Calu3 (cell line): ENCODE results near the gene KHNYN. TPM values are rescaled to one million over a fixed set of nuclear protein-coding genes. Genes with fewer than 3 reads are reported as not detected.

Experiments used
- BruUV-seq: library from RNA; stranded (reverse); fragments of 400-500 nt; replicated peaks from 2 replicates; lab custom pipeline; 2021; lab: Mats Ljungman, UMichigan
- CTCF ChIA-PET: fragments of 300-600 bp; sonication (Branson Sonifier 250); formaldehyde crosslinking; loops from one replicate; lab custom pipeline; 2022; ENCODE audit warnings: antibody characterized with exemption; lab: Charles Lee
- DNase-seq: peaks from one replicate; pipeline ENCODE4 v3.0.0; 2022
- H3K27ac Mint-ChIP-seq: one replicate; pipeline ENCODE4 v1.8.0; 2022; ENCODE audit warnings: mixed read lengths; ENCODE audit not compliant: unreplicated experiment
- H3K27me3 Mint-ChIP-seq: one replicate; pipeline ENCODE4 v1.8.0; 2022; ENCODE audit warnings: mixed read lengths; ENCODE audit not compliant: unreplicated experiment
- H3K36me3 Mint-ChIP-seq: one replicate; pipeline ENCODE4 v1.8.0; 2022; ENCODE audit warnings: mild to moderate bottlenecking, moderate library complexity, mixed read lengths; ENCODE audit not compliant: insufficient read depth, unreplicated experiment
- H3K4me1 Mint-ChIP-seq: one replicate; pipeline ENCODE4 v1.8.0; 2022; ENCODE audit warnings: mild to moderate bottlenecking, low read depth, mixed read lengths; ENCODE audit not compliant: unreplicated experiment
- H3K4me3 Mint-ChIP-seq: one replicate; pipeline ENCODE4 v1.8.0; 2022; ENCODE audit warnings: mild to moderate bottlenecking, low read depth, moderate library complexity, mixed read lengths; ENCODE audit not compliant: unreplicated experiment
- H3K9me3 Mint-ChIP-seq: one replicate; pipeline ENCODE4 v1.8.0; 2022; ENCODE audit warnings: low read depth, mixed read lengths; ENCODE audit not compliant: unreplicated experiment
- CTCF ChIP-seq: fragments of 200-600 bp; IDR thresholded peaks from one replicate; pipeline ENCODE4 v1.8.0; 2022; ENCODE audit warnings: antibody characterized with exemption; ENCODE audit not compliant: unreplicated experiment
- intact Hi-C: fragments of 100-400 bp; cut with micrococcal nuclease; formaldehyde crosslinking; loops from one replicate; pipeline ENCODE4 v1.10.0; 2022; ENCODE audit not compliant: unreplicated experiment
- total RNA-seq: library from RNA; stranded (reverse); gene quantifications from 2 replicates; pipeline ENCODE4 v1.2.3, GENCODE V29; 2022

The KHNYN gene
- total RNA-seq, 1 experiment from 2014 or later: 47.6 TPM

GRCh38 chr14:24461336-24461735, 31.6 kb downstream of the KHNYN start:
- intact Hi-C loops: no loop called here
- peaks cover 7% of the 10 kb centered on the region for H3K9me3 Mint-ChIP-seq
- DNase-seq: no peak
- CTCF ChIA-PET: no interaction called here
- no peaks in the 10 kb centered on the region for H3K27me3 Mint-ChIP-seq
- no peak for TF ChIP-seq CTCF
- no peak overlapping the region for H3K4me3 Mint-ChIP-seq
- H3K4me1 Mint-ChIP-seq: peaks cover 17% of the 10 kb centered on the region
- no peak overlapping the region for H3K27ac Mint-ChIP-seq
- no TSS peak for BruUV-seq
- peaks cover 4% of the 10 kb centered on the region for H3K36me3 Mint-ChIP-seq

GRCh38 chr14:24463017-24463883, 33.5 kb downstream of the KHNYN start:
- peaks cover 4% of the 10 kb centered on the region for H3K36me3 Mint-ChIP-seq
- no TSS peak for BruUV-seq
- no peak for TF ChIP-seq CTCF
- CTCF ChIA-PET: no interaction called here
- H3K27ac Mint-ChIP-seq: no peak overlapping the region
- H3K4me1 Mint-ChIP-seq: peaks cover 17% of the 10 kb centered on the region
- H3K4me3 Mint-ChIP-seq: no peak overlapping the region
- no peaks in the 10 kb centered on the region for H3K27me3 Mint-ChIP-seq
- intact Hi-C loops: no loop called here
- no peak for DNase-seq
- peaks cover 7% of the 10 kb centered on the region for H3K9me3 Mint-ChIP-seq

- no peak overlapping the region for H3K27ac Mint-ChIP-seq
- no TSS peak for BruUV-seq
- no peak for DNase-seq
- H3K27me3 Mint-ChIP-seq: no peaks in the 10 kb centered on the region
- peaks cover 7% of the 10 kb centered on the region for H3K9me3 Mint-ChIP-seq
- H3K36me3 Mint-ChIP-seq: peaks cover 4% of the 10 kb centered on the region
- TF ChIP-seq CTCF: no peak
- CTCF ChIA-PET: no interaction called here
- intact Hi-C loops: no loop called here
- H3K4me3 Mint-ChIP-seq: no peak overlapping the region
- peaks cover 17% of the 10 kb centered on the region for H3K4me1 Mint-ChIP-seq
Observed at GRCh38 chr14:24463884-24464785, 34.4 kb downstream of the KHNYN start.

- intact Hi-C loops: no loop called here
- no TSS peak for BruUV-seq
- H3K36me3 Mint-ChIP-seq: peaks cover 4% of the 10 kb centered on the region
- H3K27me3 Mint-ChIP-seq: no peaks in the 10 kb centered on the region
- no peak overlapping the region for H3K27ac Mint-ChIP-seq
- H3K4me1 Mint-ChIP-seq: peaks cover 15% of the 10 kb centered on the region
- no peak for TF ChIP-seq CTCF
- peaks cover 6% of the 10 kb centered on the region for H3K9me3 Mint-ChIP-seq
- CTCF ChIA-PET: no interaction called here
- no peak overlapping the region for H3K4me3 Mint-ChIP-seq
- no peak for DNase-seq
Observed at GRCh38 chr14:24465368-24465767, 35.6 kb downstream of the KHNYN start.
